ENCODE data around the gene VSTM2B.

Gene VSTM2B

GRCh38 chr19:29485293-29485692 lies 40.5 kb upstream of the VSTM2B start:
- TF ChIP-seq POLR2AphosphoS5 (IDR thresholded peaks at IDR 0.05; ENCODE audit: low read depth, low read length) (no peak), REST (IDR thresholded peaks at IDR 0.05; ENCODE audit: insufficient read depth in 1 of 2, low read depth in 2 of 2, low read length in 2 of 2) (no peak), SIN3A (IDR thresholded peaks at IDR 0.05; ENCODE audit: borderline replicate concordance, insufficient read depth, low read length) (no peak), TAF1 (IDR thresholded peaks at IDR 0.05; ENCODE audit: borderline replicate concordance, insufficient read depth, low read length) (no peak), FOXP2 (optimal IDR thresholded peaks at IDR 0.05; ENCODE audit: borderline replicate concordance, extremely low read depth, extremely low read length, insufficient read depth) (no peak)

GRCh38 chr19:29487432-29487831 lies 38.4 kb upstream of the VSTM2B start:
- TF ChIP-seq SIN3A (IDR thresholded peaks at IDR 0.05; ENCODE audit: borderline replicate concordance, insufficient read depth, low read length), result no peak
- no peak for TF ChIP-seq REST (IDR thresholded peaks at IDR 0.05; ENCODE audit: insufficient read depth in 1 of 2, low read depth in 2 of 2, low read length in 2 of 2)
- TF ChIP-seq POLR2AphosphoS5 (IDR thresholded peaks at IDR 0.05; ENCODE audit: low read depth, low read length), result no peak
- TF ChIP-seq FOXP2 (optimal IDR thresholded peaks at IDR 0.05; ENCODE audit: borderline replicate concordance, extremely low read depth, extremely low read length, insufficient read depth), result no peak

GRCh38 chr19:29488316-29488715 lies 37.5 kb upstream of the VSTM2B start:
- no peak for TF ChIP-seq POLR2AphosphoS5 (IDR thresholded peaks at IDR 0.05; ENCODE audit: low read depth, low read length)
- TF ChIP-seq TAF1 (IDR thresholded peaks at IDR 0.05; ENCODE audit: borderline replicate concordance, insufficient read depth, low read length), result no peak
- no peak for TF ChIP-seq REST (IDR thresholded peaks at IDR 0.05; ENCODE audit: insufficient read depth in 1 of 2, low read depth in 2 of 2, low read length in 2 of 2)
- TF ChIP-seq FOXP2 (optimal IDR thresholded peaks at IDR 0.05; ENCODE audit: borderline replicate concordance, extremely low read depth, extremely low read length, insufficient read depth), result no peak
- no peak for TF ChIP-seq SIN3A (IDR thresholded peaks at IDR 0.05; ENCODE audit: borderline replicate concordance, insufficient read depth, low read length)

GRCh38 chr19:29489172-29489951 lies 36.4 kb upstream of the VSTM2B start:
- TF ChIP-seq SIN3A (IDR thresholded peaks at IDR 0.05; ENCODE audit: borderline replicate concordance, insufficient read depth, low read length) (no peak), REST (IDR thresholded peaks at IDR 0.05; ENCODE audit: insufficient read depth in 1 of 2, low read depth in 2 of 2, low read length in 2 of 2) (no peak), POLR2AphosphoS5 (IDR thresholded peaks at IDR 0.05; ENCODE audit: low read depth, low read length) (no peak), TAF1 (IDR thresholded peaks at IDR 0.05; ENCODE audit: borderline replicate concordance, insufficient read depth, low read length) (no peak), FOXP2 (optimal IDR thresholded peaks at IDR 0.05; ENCODE audit: borderline replicate concordance, extremely low read depth, extremely low read length, insufficient read depth) (no peak)
